DOHH2 (cell line): ENCODE results near the gene COL25A1.

ENCODE experiments used
- CTCF ChIP-seq: fragments of 200-600 bp; sonication (generic); IDR thresholded peaks from one replicate; pipeline ENCODE4 v1.5.1; 2014; ENCODE audit warnings: antibody characterized with exemption, mild to moderate bottlenecking, low read depth, low read length; ENCODE audit not compliant: poor library complexity, severe bottlenecking
- EZH2phosphoT487 ChIP-seq: fragments of 200-600 bp; sonication (generic); IDR thresholded peaks from 2 replicates; pipeline ENCODE4 v1.6.1; 2017; ENCODE audit warnings: borderline replicate concordance, mild to moderate bottlenecking, antibody characterized with exemption, low read length, moderate library complexity, mixed read lengths

- TF ChIP-seq CTCF: no peak
- no peak for TF ChIP-seq EZH2phosphoT487
Observed at GRCh38 chr4:109078724-109079123, 223.7 kb downstream of the COL25A1 start.
